Activated B cell treated with CpG ODN at 0.5 μM for 24 hours (primary cell): Measurements from ENCODE around the gene SLC35B1. TPM values are rescaled to one million over a fixed set of nuclear protein-coding genes. Genes with fewer than 3 reads are reported as not detected.
A peak's percentile ranks its signal among the peaks of the same experiment; 100 is the strongest.

Source experiments
- ATAC-seq: fragments of 200-7000 bp; cut with Tn5 transposase; one replicate; pipeline ENCODE4 v1.10.0; 2021; ENCODE audit warnings: low read depth, mild to moderate bottlenecking, moderate library complexity
- CTCF ChIA-PET: fragments of 350-600 bp; sonication (Branson Sonifier 250); formaldehyde crosslinking; loops from one replicate; lab custom pipeline; 2021; ENCODE audit warnings: antibody characterized with exemption; lab: Charles Lee
- POLR2A ChIA-PET: fragments of 350-600 bp; sonication (Branson Sonifier 250); formaldehyde crosslinking; loops from one replicate; lab custom pipeline; 2021; ENCODE audit warnings: antibody characterized with exemption; lab: Charles Lee
- DNase-seq: peaks from one replicate; pipeline ENCODE4 v3.0.0; 2022
- H3K27ac Mint-ChIP-seq: one replicate; pipeline ENCODE4 v1.8.0; 2020; ENCODE audit warnings: mixed read lengths
- H3K27me3 Mint-ChIP-seq: one replicate; pipeline ENCODE4 v1.8.0; 2021; ENCODE audit warnings: mixed read lengths
- H3K36me3 Mint-ChIP-seq: one replicate; pipeline ENCODE4 v1.8.0; 2021; ENCODE audit warnings: low read depth, mixed read lengths
- H3K4me1 Mint-ChIP-seq: one replicate; pipeline ENCODE4 v1.8.0; 2021; ENCODE audit warnings: mixed read lengths
- H3K4me3 Mint-ChIP-seq: one replicate; pipeline ENCODE4 v1.8.0; 2020; ENCODE audit warnings: mild to moderate bottlenecking, mixed read lengths
- H3K9me3 Mint-ChIP-seq: one replicate; pipeline ENCODE4 v1.8.0; 2020; ENCODE audit warnings: mixed read lengths
- CTCF ChIP-seq: fragments of 200-600 bp; IDR thresholded peaks from one replicate; pipeline ENCODE4 v1.8.0; 2022; ENCODE audit warnings: antibody characterized with exemption, mild to moderate bottlenecking
- intact Hi-C: fragments of 100-400 bp; cut with micrococcal nuclease; formaldehyde crosslinking; loops from one replicate; pipeline ENCODE4 v1.15.1; 2024
- total RNA-seq: library from RNA; stranded (reverse); gene quantifications from 2 replicates; pipeline ENCODE4 v1.2.3, GENCODE V29; 2022

The SLC35B1 gene
- total RNA-seq, 1 donor from 2014 or later: 53.8 TPM

DNA sequence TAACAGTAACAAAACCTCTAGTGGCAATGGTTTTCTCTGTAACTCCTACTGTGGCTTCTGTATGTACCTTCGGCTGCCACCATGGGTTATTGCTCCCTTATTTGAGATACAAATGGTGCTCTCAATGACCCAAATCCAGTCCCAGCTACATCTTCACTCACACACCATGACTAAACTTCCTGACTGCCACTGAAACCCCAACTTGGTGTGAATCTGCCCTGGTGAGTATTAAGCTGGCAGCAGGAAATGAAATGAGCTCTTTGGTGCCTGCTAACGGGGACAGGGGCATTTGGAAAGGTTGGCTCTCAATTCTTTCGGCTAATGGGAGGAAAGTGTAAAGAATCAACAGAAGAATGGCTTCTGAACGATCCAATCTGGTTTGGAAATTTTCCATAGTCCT is 7.5 kb upstream of the SLC35B1 start:
- ChIA-PET POLR2A (interaction anchor here (0.5 to 1.4 kb wide), 3 partner anchors 9 to 78 kb away, joined by 3 to 7 read pairs (median 6); partner anchors contain the start of gene FAM117A), CTCF (no interaction called here)
- intact Hi-C loops: no loop called here
- Mint-ChIP-seq H3K4me3 (no peak overlapping the region), H3K36me3 (peaks cover 87% of the 10 kb centered on the region), H3K27ac (peak overlapping the region; percentile 67), H3K27me3 (no peaks in the 10 kb centered on the region), H3K9me3 (no peaks in the 10 kb centered on the region), H3K4me1 (peaks cover 14% of the 10 kb centered on the region)
- DNase-seq (no peak), ATAC-seq (no peak)
- no peak for TF ChIP-seq CTCF

DNA sequence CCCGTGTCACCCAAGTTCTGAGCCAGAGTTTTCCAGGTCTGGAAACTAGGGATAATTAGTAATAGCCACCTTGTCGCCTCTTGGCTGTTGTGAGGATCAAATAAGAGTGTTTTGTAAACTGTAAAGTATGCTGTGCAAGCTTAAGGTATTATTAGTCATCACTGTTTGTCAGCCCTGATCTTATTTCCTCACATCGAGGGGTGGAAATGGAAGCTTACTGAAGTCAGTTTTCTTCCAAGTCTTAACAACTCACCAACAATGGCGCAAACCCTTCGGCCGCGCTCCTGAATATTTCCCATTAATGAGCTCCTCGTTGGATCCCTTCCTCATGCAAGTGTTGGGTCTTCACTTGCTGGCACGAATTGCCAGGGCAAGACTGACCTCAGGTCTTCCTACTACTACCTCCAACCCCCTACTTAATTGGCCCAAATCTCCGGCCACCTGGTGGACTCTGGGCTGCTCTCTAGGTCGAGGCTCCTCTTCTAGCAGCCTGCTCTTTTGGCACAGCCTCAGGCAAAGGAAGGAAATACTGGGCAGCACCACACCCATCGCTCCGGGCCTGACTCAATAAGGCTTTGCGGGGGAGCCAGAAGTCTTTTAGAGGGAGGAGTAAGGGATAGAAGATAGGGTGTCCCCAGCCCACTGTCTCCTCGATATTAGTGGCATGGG is 885 bp upstream of the SLC35B1 start:
- no peak for DNase-seq
- ChIA-PET CTCF (interaction anchor here (0.6 to 3.1 kb wide), 14 partner anchors 8 to 288 kb away, joined by 3 to 22 read pairs (median 4); partner anchors contain the start of genes FAM117A and KAT7), POLR2A (interaction anchor here (0.7 to 4.5 kb wide), 15 partner anchors 13 to 816 kb away, joined by 3 to 57 read pairs (median 6); partner anchors contain the start of genes ATP5MC1, FAM117A, KAT7 and SPOP)
- intact Hi-C loops: loop anchor here (1.0 to 5.0 kb wide), 10 partner anchors 31 to 346 kb away; partner anchors contain the start of genes DLX3, FAM117A, KAT7 and PHB1
- Mint-ChIP-seq H3K4me3 (peak overlapping the region; percentile 93), H3K27ac (peak overlapping the region; percentile 99), H3K36me3 (peaks cover 65% of the 10 kb centered on the region), H3K4me1 (peaks cover 44% of the 10 kb centered on the region), H3K27me3 (no peaks in the 10 kb centered on the region), H3K9me3 (no peaks in the 10 kb centered on the region)
- no peak for ATAC-seq
- TF ChIP-seq CTCF: no peak

DNA sequence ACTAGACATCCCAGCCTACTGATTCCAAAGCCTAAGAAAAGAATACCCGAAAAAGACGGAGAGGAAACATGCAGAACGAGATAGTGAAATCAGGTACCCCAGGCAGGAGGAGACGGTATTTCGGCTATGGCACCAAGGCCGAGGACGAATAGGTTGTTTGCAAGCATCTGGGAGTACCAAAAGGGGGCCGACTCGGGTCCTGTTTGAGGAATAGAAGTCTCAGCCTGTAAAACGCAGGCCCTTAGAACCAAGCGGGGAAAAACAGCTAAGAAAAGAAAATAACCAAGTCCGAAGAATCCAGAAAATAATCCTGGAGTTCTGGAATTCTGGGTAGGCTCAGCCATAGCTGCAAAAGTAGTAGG is 537 bp downstream of the SLC35B1 start:
- POLR2A ChIA-PET: interaction anchor here (0.6 to 4.5 kb wide), 18 partner anchors 8 to 1017 kb away, joined by 3 to 57 read pairs (median 4); partner anchors contain the start of genes ATP5MC1, FAM117A, KAT7 and SPOP
- intact Hi-C loops: loop anchor here (5.0 kb wide), 2 partner anchors 290 to 295 kb away; partner anchors contain the start of genes DLX3 and PHB1
- no peaks in the 10 kb centered on the region for H3K9me3 Mint-ChIP-seq
- peaks cover 68% of the 10 kb centered on the region for H3K36me3 Mint-ChIP-seq
- no peak for ATAC-seq
- no peak for TF ChIP-seq CTCF
- peaks cover 44% of the 10 kb centered on the region for H3K4me1 Mint-ChIP-seq
- peak overlapping the region; percentile 99 for H3K27ac Mint-ChIP-seq
- H3K4me3 Mint-ChIP-seq: peak overlapping the region; percentile 93
- CTCF ChIA-PET: interaction anchor here (0.9 to 3.1 kb wide), 8 partner anchors 9 to 137 kb away, joined by 3 to 22 read pairs (median 10); partner anchors contain the start of genes FAM117A and KAT7
- no peak for DNase-seq
- H3K27me3 Mint-ChIP-seq: no peaks in the 10 kb centered on the region

DNA sequence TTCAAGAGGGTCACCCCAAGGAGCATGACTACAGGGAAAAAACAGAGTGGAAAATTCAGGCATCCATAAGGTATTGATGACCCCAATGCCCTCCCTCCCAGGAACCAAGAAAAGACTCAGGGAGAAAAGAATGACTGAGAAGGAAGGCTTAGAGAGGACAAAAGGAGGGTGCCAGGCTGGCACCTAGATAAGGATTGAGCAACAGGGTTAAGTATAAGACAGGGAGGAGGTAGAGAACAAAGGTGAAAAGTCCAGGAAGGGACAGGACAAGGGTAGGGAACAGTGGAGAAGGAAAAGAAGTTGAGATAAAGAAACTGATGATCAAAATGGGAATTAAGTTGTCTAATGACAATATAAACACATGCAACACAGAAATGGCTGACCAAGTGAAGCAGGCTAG is 2.5 kb downstream of the SLC35B1 start:
- peaks cover 71% of the 10 kb centered on the region for H3K36me3 Mint-ChIP-seq
- ChIA-PET POLR2A (interaction anchor here (1.0 kb wide), 1 partner anchor 83 kb away, joined by 3 read pairs; the partner anchor contains the start of gene KAT7), CTCF (interaction anchor here (1.3 to 2.0 kb wide), 3 partner anchors 9 to 138 kb away, joined by 3 to 9 read pairs (median 5); no protein-coding TSS in a partner anchor)
- ATAC-seq (no peak), DNase-seq (no peak)
- no peak for TF ChIP-seq CTCF
- H3K9me3 Mint-ChIP-seq: no peaks in the 10 kb centered on the region
- H3K27me3 Mint-ChIP-seq: no peaks in the 10 kb centered on the region
- H3K4me1 Mint-ChIP-seq: peaks cover 44% of the 10 kb centered on the region
- no peak overlapping the region for H3K27ac Mint-ChIP-seq
- intact Hi-C loops: loop anchor here (5.0 kb wide), 2 partner anchors 292 to 293 kb away; partner anchors contain the start of genes DLX3 and PHB1
- H3K4me3 Mint-ChIP-seq: peak overlapping the region; percentile 57
